Measurements from ENCODE around the gene CHRM5.

DNA sequence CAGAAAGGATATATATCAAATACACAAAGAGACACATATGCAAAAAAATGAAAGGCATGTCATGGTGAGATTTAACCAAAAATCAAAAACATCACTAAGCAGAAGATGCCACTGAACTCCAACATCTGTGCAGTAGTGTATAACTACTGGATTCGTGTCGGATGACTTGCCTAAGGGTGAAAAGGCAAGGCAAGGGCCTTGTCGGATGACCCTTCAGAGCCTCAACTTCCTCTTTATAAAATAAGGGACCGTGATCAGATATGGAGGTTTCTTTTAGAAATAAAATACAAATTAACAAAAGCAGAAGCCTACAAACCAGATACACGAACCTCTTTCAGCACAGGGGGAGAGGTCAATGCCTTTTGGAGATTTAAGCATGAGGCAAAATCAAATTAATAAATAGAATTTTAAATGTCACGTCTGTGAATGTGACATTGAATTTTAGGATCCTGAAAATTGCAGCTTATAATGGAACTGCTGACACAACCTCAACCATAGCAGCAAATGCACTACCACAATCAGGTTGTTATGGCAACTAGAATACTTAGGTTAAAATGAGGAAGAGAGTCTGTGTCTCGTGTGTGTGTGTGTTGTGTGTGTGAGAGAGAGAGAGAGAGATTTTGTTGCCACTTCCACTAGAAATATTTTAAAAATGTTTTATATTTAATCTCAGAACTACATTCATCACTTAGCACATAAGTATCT, 8.3 kb upstream of the CHRM5 start:
- TF ChIP-seq EZH2 (IDR thresholded peaks at IDR 0.05; ENCODE audit: borderline replicate concordance), result no peak
- TF ChIP-seq, protein P1, sequence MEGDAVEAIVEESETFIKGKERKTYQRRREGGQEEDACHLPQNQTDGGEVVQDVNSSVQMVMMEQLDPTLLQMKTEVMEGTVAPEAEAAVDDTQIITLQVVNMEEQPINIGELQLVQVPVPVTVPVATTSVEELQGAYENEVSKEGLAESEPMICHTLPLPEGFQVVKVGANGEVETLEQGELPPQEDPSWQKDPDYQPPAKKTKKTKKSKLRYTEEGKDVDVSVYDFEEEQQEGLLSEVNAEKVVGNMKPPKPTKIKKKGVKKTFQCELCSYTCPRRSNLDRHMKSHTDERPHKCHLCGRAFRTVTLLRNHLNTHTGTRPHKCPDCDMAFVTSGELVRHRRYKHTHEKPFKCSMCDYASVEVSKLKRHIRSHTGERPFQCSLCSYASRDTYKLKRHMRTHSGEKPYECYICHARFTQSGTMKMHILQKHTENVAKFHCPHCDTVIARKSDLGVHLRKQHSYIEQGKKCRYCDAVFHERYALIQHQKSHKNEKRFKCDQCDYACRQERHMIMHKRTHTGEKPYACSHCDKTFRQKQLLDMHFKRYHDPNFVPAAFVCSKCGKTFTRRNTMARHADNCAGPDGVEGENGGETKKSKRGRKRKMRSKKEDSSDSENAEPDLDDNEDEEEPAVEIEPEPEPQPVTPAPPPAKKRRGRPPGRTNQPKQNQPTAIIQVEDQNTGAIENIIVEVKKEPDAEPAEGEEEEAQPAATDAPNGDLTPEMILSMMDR (IDR thresholded peaks at IDR 0.05; ENCODE audit: poor library complexity), result no peak
- TF ChIP-seq EZH2phosphoT487 (IDR thresholded peaks at IDR 0.05; ENCODE audit: low read depth, severe bottlenecking, unreplicated experiment), result no peak
